ENCODE results near the gene MAN1C1. TPM values are rescaled to one million over a fixed set of nuclear protein-coding genes. Genes with fewer than 3 reads are reported as not detected.

MAN1C1 gene
- total and polyA plus RNA-seq, 9 of the 15 experiments (the other 6 are each of a cell fraction or from before 2014, with no cell fraction given), result 0.04 to 0.44 (median 0.10) TPM; not detected in 3

DNA sequence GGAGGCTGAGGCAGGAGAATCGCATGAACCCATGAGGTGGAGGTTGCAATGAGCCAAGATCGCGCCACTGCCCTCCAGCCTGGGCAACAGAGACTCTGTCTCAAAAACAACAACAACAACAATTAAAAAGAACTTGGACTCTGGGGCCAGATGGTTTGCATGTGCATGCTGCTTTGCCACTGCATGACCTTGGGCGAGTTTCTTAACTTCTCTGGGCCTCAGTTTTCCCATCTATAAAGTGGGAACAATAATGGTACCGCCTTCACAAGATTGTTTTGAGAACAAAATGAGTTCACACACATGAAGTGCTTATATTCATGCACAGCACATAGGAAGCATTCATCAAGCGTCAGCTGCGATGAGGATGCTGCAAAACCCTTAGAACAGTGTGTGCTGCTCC, 74.6 kb downstream of the MAN1C1 start:
- Histone ChIP-seq H3K27ac (ENCODE audit: extremely low read depth, low read depth, low read length) (no peak overlapping the region), H3K9me1 (ENCODE audit: control insufficient read depth, insufficient read depth, low read length) (no peaks in the 10 kb centered on the region), H3K4me1 (replicated peaks in 1 of 2; ENCODE audit: control insufficient read depth in 2 of 2, insufficient read depth in 2 of 2, low read length in 2 of 2) (peaks cover 4 to 7% of the 10 kb centered on the region in 2 experiments; a peak in 3 of 5 replicates), H3K27me3 (ENCODE audit: control insufficient read depth in 2 of 2, insufficient read depth in 2 of 2, low read length in 2 of 2) (peaks cover 41 to 91% of the 10 kb centered on the region in 2 experiments), H3K36me3 (ENCODE audit: control insufficient read depth, insufficient read depth, low read length) (no peaks in the 10 kb centered on the region), H3K4me2 (ENCODE audit: insufficient read depth, low read length) (no peak overlapping the region), H3K79me2 (ENCODE audit: control insufficient read depth, insufficient read depth, low read length) (no peaks in the 10 kb centered on the region), H3K9me3 (replicated peaks; ENCODE audit: control insufficient read depth, insufficient read depth, low read depth, low read length) (no peaks in the 10 kb centered on the region), H4K20me1 (replicated peaks; ENCODE audit: control insufficient read depth, insufficient read depth, low read length) (0 out of 2 replicates have a peak, but pooled peaks cover 10% of the 10 kb centered on the region), H2AFZ (ENCODE audit: low read depth, low read length) (no peak overlapping the region), H3K4me3 (no peak overlapping the region), H3K9ac (ENCODE audit: insufficient read depth in 1 of 2, low read depth in 2 of 2, low read length in 2 of 2) (no peak overlapping the region)
- intact Hi-C loops (cut with micrococcal nuclease), result loop anchor here (10.0 kb wide), 1 partner anchor 146 kb away; the partner anchor contains the start of gene LDLRAP1
- FAIRE-seq, result no peak
- WGBS (ENCODE audit: insufficient coverage, low coverage, missing lambda C conversion rate), result 19% methylated on average over 7 of the region's 7 CpGs
- BruUV-seq (replicated peaks), result no TSS peak
- in situ Hi-C loops (cut with MboI), result no loop called here
- CTCF ChIA-PET (ENCODE audit: low intra/inter-chr PET ratio), result no interaction called here
- DNase-seq (ENCODE audit: extremely low read depth in 1 of 4, low spot score in 3 of 4), result no peak
- POLR2A ChIA-PET, result no interaction called here
- no peak for ATAC-seq
- no peak for TF ChIP-seq ZNF354B (CRISPR knock-in tag; IDR thresholded peaks at IDR 0.05)
- TF ChIP-seq, protein P1, sequence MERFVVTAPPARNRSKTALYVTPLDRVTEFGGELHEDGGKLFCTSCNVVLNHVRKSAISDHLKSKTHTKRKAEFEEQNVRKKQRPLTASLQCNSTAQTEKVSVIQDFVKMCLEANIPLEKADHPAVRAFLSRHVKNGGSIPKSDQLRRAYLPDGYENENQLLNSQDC (CRISPR knock-in tag; IDR thresholded peaks at IDR 0.05), result no peak
- TF ChIP-seq SIX5 (IDR thresholded peaks at IDR 0.05; ENCODE audit: borderline replicate concordance in 1 of 2, insufficient read depth in 1 of 2, low read depth in 1 of 2, low read length in 2 of 2), result no peak
- TF ChIP-seq RBM17 (IDR thresholded peaks at IDR 0.05; ENCODE audit: borderline replicate concordance, low read depth, low read length), result no peak
- TF ChIP-seq ZNF224 (CRISPR knock-in tag; IDR thresholded peaks at IDR 0.05), result no peak
- no peak for TF ChIP-seq MEIS2 (IDR thresholded peaks at IDR 0.05; ENCODE audit: partially characterized antibody)
- no peak for TF ChIP-seq CREM (IDR thresholded peaks at IDR 0.05; ENCODE audit: low read depth)
- TF ChIP-seq KDM1A (IDR thresholded peaks at IDR 0.05), result 0 out of 4 replicates have a peak, but pooled peaks of 1 of the 2 experiments have one; percentile 11
- TF ChIP-seq RBM15 (IDR thresholded peaks at IDR 0.05; ENCODE audit: insufficient read depth, low read length), result no peak
- peak; percentile 26; the same call in 1 of the 2 replicates for TF ChIP-seq CBX1 (IDR thresholded peaks at IDR 0.05; ENCODE audit: low read depth)
- TF ChIP-seq, protein P2, sequence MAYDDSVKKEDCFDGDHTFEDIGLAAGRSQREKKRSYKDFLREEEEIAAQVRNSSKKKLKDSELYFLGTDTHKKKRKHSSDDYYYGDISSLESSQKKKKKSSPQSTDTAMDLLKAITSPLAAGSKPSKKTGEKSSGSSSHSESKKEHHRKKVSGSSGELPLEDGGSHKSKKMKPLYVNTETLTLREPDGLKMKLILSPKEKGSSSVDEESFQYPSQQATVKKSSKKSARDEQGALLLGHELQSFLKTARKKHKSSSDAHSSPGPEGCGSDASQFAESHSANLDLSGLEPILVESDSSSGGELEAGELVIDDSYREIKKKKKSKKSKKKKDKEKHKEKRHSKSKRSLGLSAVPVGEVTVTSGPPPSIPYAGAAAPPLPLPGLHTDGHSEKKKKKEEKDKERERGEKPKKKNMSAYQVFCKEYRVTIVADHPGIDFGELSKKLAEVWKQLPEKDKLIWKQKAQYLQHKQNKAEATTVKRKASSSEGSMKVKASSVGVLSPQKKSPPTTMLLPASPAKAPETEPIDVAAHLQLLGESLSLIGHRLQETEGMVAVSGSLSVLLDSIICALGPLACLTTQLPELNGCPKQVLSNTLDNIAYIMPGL (CRISPR knock-in tag; IDR thresholded peaks at IDR 0.05), result no peak
- no peak for TF ChIP-seq ZNF766 (CRISPR knock-in tag; conservative IDR thresholded peaks at IDR 0.05)
- TF ChIP-seq XRCC3 (IDR thresholded peaks at IDR 0.05), result no peak
- no peak for TF ChIP-seq MECOM (CRISPR knock-in tag; IDR thresholded peaks at IDR 0.05)
- TF ChIP-seq, protein P3, sequence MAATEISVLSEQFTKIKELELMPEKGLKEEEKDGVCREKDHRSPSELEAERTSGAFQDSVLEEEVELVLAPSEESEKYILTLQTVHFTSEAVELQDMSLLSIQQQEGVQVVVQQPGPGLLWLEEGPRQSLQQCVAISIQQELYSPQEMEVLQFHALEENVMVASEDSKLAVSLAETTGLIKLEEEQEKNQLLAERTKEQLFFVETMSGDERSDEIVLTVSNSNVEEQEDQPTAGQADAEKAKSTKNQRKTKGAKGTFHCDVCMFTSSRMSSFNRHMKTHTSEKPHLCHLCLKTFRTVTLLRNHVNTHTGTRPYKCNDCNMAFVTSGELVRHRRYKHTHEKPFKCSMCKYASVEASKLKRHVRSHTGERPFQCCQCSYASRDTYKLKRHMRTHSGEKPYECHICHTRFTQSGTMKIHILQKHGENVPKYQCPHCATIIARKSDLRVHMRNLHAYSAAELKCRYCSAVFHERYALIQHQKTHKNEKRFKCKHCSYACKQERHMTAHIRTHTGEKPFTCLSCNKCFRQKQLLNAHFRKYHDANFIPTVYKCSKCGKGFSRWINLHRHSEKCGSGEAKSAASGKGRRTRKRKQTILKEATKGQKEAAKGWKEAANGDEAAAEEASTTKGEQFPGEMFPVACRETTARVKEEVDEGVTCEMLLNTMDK (IDR thresholded peaks at IDR 0.05; ENCODE audit: borderline replicate concordance, insufficient read depth, low read depth, low read length, poor library complexity, severe bottlenecking), result no peak
- TF ChIP-seq ZNF140 (CRISPR knock-in tag; IDR thresholded peaks at IDR 0.05), result no peak
- no peak for TF ChIP-seq ZC3H4 (CRISPR knock-in tag; IDR thresholded peaks at IDR 0.05; ENCODE audit: borderline replicate concordance)
- no peak for TF ChIP-seq ZNF695 (CRISPR knock-in tag; IDR thresholded peaks at IDR 0.05)
- TF ChIP-seq, protein P4, sequence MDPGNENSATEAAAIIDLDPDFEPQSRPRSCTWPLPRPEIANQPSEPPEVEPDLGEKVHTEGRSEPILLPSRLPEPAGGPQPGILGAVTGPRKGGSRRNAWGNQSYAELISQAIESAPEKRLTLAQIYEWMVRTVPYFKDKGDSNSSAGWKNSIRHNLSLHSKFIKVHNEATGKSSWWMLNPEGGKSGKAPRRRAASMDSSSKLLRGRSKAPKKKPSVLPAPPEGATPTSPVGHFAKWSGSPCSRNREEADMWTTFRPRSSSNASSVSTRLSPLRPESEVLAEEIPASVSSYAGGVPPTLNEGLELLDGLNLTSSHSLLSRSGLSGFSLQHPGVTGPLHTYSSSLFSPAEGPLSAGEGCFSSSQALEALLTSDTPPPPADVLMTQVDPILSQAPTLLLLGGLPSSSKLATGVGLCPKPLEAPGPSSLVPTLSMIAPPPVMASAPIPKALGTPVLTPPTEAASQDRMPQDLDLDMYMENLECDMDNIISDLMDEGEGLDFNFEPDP (CRISPR knock-in tag; IDR thresholded peaks at IDR 0.05), result no peak
